Renal pelvis (tissue), 4 donors: ENCODE results near the gene KRT75. TPM values are rescaled to one million over a fixed set of nuclear protein-coding genes. Genes with fewer than 3 reads are reported as not detected.
A peak's percentile ranks its signal among the peaks of the same experiment; 100 is the strongest.
"Not testable (repeated sequence)": the region's sequence is repeated elsewhere in the genome, so short reads cannot be mapped to it uniquely, and the experiment has no call there.

Experiments
- DNase-seq: peaks from one replicate; pipeline ENCODE4 v3.0.0-alpha.2; 2013
- polyA plus RNA-seq, 3 donors: library from polyadenylated mRNA; unstranded; fragments of 120-200 nt; gene quantifications; one replicate each; pipeline ENCODE4 v1.2.1, GENCODE V29; 2013; ENCODE audit not compliant: insufficient read length in 3 of 3

Gene KRT75
- polyA plus RNA-seq, 3 donors = not detected

DNA sequence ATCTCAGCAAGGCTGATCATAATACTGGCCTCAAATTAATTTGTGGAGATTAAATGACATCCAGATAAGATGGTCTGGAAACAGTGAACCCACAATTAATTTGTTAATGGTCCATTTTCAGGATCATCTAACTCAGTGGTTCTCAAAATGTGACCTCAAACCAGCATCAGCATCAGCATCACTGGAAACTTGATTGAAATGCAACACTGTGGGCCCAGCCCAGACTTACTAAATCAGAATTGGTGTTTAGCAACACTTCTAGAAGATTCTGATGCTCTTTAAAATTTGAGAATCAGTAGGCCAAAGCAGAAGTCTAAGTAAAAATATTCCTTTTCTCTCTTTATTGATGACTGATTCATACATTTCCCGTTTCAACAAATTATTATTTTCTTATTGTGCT, 17.4 kb downstream of the KRT75 start:
- no peak for DNase-seq

DNA sequence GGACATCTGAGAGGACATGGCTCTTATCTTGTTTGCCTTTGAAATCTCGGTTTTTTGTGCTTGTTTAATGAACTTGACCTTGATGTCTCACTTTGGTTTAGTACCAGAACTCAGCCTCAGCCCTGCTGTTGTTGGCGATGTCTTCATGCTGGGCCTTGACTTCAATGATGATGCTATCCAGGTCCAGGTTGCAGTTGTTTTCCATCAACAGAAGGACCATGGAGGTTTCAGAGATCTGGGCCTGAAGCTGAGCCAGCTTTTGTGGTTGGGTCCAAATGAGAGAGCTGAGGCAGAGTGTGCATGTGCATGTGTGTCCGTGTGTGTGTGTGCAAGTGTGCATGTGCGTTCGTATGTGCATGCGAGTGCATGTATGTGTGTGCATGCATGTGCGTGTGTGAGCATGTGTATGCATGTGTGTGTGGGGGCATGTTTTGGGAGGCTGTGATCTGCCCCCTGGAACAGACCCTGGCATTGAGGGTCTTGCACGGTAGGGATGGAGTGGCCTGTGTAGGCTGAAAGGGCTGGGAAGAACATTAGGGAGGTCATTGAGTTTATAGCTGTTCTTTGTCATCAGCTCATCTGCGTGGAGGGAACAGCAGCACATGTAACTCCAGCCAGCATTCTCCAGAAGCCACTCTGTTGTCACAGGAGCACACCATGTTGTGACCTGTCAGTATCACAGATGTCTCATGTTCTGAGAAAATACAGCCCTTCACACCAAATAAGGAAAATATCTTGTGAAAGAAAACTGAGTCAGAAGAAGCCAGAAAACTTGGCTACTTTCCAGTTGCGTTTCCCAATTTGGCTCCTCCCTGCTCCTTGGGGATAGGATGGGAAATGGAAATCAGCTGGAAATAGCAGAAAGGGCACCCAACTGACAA, 18.1 kb downstream of the KRT75 start:
- DNase-seq = peak; percentile 60

GRCh38 chr12:52414936-52415335, 19.2 kb downstream of the KRT75 start:
- DNase-seq = no peak

- no peak for DNase-seq
Observed at GRCh38 chr12:52413782-52414345, 20.3 kb downstream of the KRT75 start.

DNA sequence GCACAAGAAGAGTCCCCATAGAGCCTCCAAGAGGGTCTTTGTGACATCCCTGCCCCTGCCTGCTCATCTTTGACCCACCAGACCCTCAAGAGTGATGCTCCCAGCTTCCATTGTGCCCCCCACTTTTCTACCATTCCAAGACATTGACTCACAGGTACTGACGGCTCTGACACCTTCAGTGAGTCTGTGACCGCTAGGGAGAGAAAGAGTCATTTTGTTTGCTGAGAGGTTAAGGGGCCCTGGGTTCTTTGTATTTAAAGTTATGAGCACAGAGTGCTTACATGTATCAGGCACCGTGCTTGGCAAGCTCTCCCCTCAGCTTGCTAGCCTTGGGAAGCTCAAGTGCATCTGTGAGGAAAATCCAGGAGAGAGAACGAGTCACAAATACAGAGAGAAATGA, 21.0 kb downstream of the KRT75 start:
- no peak for DNase-seq

GRCh38 chr12:52411815-52412214, 22.4 kb downstream of the KRT75 start:
- DNase-seq = no peak

GRCh38 chr12:52410589-52411248, 23.5 kb downstream of the KRT75 start:
- not testable (repeated sequence) for DNase-seq

DNA sequence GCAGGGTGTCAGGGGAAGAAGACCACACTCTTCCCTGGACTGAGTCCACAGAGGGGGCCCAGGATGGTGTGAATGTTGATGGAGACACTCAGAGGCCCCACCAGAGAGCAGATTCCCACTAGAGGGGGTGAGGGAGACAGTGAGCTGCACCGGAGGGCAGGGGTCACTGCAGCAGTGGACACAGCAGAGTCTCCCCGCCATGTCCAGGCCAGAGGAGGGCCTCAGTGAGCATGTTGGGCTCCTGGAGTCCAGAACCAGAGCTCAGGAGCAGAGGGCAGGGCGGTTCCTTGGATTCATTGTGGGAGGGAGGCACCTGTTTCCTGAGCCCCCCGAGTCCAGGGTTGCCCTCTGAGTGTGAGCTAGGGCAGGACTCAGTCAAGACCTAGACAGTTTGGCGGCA, 26.3 kb downstream of the KRT75 start:
- no peak for DNase-seq

- DNase-seq = no peak
Observed at GRCh38 chr12:52405922-52406385, 28.2 kb downstream of the KRT75 start, which contains the start of gene KRT82. Gene KRT82 (minus strand): TSS chr12:52406335. CDS start chr12:52406277, 58 bp downstream.

DNA sequence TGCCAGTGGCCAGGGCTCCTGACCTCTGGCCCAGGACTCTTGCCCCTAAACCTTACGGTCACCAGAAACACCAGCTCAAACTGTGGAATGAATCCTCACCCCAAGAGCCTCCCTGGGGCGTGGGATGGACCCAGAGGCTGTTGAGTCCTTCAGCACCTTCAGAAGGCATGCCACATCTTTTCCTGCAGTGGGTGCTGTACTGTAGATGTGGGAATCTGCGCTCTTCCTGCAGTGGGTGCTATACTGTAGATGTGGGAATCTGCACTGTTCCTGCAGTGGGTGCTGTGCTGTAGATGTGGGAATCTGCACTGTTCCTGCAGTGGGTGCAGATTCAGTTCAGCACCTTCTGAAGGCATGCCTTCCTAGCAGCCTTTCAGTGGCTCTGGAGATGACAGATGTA, 29.2 kb downstream of the KRT75 start:
- no peak for DNase-seq

- DNase-seq = no peak
Observed at GRCh38 chr12:52403561-52403960, 30.6 kb downstream of the KRT75 start.

- no peak for DNase-seq
Observed at GRCh38 chr12:52402873-52403540, 31.2 kb downstream of the KRT75 start.

DNA sequence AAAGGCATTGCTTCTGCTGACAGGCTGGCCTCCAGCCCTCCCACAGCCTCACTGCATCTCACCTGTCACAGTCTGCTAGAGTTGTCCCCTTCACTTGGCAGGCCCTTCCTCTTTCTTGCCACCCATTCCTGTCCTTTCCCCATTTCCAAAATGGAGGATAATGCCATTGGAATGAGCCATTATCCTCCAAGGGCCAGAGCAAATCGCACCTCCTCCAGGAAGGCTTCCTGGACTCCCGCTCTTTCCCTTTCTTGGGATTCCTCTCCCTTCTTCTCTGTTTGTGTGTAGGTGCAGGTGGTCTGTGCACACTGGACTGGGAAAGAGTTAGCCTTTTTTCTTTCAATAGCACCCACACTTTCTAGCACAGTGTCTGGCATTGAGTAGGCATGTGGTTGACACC, 31.8 kb downstream of the KRT75 start:
- DNase-seq = no peak

DNA sequence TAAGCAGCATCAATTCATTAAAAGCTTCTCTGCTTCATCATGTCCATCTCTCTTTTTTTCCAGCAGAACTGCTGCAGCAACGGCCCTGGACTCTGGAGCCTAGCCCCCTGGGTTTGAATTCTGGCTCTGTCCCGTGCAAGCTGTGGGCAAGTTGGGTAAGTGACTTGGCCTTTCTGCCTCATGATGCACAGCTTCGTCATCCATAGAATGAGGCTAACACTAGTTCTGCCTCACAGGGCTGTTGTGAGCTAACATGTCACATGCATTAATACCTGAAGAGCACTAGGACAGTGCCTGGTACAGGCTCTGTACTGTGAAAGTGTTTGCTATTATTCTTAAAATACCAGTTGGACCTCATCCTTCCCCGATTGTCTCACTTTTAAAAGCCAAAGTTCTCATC, 32.2 kb downstream of the KRT75 start:
- DNase-seq = no peak

- no peak for DNase-seq
Observed at GRCh38 chr12:52401526-52401925, 32.6 kb downstream of the KRT75 start.

GRCh38 chr12:52400906-52401305, 33.3 kb downstream of the KRT75 start:
- no peak for DNase-seq

- DNase-seq = no peak
Observed at GRCh38 chr12:52399756-52400155, 34.4 kb downstream of the KRT75 start.

DNA sequence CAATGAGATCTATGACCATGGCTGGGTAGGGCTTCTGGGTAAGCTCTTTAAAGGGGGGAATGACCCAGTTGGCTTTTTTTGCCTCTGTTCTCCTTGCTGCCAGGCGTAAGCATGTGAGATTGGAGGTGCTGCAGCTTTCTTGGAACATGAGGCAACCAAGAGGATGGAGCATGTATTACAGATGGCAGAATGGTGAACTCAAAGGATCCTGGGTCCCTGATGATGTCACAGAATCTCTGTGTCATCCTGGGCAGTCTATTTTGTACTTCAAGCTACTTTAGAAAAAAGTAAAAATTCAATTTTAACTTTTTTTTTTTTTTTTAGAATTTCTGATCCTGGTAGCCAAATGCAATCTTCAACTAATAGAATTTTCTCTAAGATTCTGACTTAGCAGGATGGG, 36.0 kb downstream of the KRT75 start:
- DNase-seq = no peak

DNA sequence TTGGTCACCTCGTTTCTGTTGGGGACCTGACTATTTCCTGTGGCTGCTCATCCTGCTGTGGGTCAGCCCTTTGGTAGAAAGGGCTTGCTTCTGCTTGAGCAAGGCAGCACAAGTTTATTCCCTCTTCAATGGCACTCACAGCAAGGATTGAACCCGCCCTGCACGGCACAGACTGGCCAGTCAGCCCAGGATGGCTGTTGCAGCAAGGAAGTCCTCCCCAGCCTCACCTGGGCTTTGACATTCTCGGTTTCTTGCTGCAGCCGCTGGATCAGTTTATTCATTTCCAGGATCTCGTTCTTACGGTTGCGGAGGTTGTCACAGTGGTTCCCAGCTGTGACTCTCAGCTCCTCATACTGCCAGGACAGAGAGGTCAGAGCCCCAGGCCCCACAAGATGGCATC, 37.5 kb downstream of the KRT75 start:
- DNase-seq = no peak

DNA sequence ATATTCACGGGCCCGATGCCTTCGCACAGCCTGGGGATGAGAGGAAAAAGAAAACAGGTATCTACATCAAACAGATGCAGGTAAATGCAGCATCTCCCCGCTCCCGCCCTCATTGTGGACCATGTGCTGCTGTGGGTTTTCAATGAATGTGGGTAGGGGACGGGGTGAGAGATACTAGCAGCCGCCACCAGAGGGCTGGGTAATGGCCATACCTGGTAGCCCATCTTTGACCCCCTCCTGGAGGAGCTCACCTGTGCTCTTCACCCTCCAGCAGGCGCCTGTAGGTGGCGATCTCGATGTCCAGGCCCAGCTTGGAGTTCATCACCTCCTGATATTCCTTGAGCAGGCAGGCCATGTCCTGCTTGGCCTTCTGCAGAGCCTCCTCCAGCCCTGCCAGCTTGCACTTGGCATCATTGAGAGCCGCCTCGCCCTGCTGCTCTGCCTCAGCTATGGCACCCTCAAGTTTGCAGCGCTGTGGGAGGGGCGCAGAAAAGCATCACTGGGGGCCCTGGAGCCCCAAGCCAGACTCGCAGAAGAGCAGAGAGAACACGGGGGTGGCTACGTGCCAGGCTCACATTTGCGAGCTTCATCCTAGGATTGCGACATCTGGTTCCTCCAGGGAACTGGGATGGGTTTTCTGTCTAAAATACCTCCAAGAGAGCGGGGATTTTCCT, 38.3 kb downstream of the KRT75 start:
- DNase-seq = no peak

- DNase-seq = no peak
Observed at GRCh38 chr12:52394836-52395405, 39.2 kb downstream of the KRT75 start.
